ENCODE results near the gene LAMA5.

DNA sequence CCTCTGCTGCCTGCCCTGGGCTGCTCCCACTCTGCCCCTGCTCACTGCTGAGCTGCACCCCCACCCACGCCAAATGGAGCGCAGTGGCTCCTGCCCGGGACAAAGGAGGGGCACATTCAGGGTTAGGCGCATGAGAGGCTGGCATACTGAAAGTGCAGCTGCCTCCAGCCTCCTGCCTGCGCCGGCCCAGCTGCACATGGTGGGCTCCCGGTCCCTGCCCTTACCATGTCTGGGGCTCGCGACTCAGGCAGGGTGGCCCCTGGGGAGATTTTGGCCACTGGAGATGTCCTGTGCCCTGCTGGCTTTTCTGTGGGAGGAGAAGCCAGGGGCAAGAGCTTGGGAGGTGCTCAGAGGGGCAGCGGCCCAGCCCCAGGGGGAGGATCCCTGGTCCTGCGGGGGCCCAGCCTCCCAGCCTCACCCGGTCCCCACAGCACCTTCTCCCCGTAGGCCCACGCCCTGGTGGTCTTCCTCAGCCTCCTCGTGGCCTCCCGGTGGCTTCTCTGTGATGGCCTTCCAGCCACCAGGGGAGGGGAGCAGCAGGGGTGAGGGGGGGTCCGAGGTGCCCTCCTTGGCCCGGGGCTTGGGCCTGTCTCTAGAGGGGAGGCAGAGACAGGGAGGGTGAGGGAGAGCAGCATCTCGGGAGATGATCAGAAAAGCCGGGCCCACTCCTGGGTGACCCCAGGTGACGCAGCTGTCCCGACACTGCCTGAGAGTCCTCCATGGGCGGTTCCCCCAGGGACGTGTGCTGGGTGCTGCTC, 48.4 kb upstream of the LAMA5 start:
- TF ChIP-seq, protein P1, sequence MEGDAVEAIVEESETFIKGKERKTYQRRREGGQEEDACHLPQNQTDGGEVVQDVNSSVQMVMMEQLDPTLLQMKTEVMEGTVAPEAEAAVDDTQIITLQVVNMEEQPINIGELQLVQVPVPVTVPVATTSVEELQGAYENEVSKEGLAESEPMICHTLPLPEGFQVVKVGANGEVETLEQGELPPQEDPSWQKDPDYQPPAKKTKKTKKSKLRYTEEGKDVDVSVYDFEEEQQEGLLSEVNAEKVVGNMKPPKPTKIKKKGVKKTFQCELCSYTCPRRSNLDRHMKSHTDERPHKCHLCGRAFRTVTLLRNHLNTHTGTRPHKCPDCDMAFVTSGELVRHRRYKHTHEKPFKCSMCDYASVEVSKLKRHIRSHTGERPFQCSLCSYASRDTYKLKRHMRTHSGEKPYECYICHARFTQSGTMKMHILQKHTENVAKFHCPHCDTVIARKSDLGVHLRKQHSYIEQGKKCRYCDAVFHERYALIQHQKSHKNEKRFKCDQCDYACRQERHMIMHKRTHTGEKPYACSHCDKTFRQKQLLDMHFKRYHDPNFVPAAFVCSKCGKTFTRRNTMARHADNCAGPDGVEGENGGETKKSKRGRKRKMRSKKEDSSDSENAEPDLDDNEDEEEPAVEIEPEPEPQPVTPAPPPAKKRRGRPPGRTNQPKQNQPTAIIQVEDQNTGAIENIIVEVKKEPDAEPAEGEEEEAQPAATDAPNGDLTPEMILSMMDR (IDR thresholded peaks at IDR 0.05) = no peak
- TF ChIP-seq POLR2AphosphoS5 (IDR thresholded peaks at IDR 0.05) = no peak

Data from prostate gland (tissue), 2 donors.